ENCODE results near the gene PLPP4. TPM values are rescaled to one million over a fixed set of nuclear protein-coding genes. Genes with fewer than 3 reads are reported as not detected.

PLPP4 gene
- total and polyA plus RNA-seq, 9 donors, result 0.15 to 0.72 (median 0.31) TPM; not detected in 3

GRCh38 chr10:120599200-120599724 is 142.2 kb downstream of the PLPP4 start:
- no peak overlapping the region for H3K27ac ChIP-seq
- no peaks in the 10 kb centered on the region for H3K36me3 ChIP-seq
- TF ChIP-seq POLR2A (IDR thresholded peaks at IDR 0.05) (no peak), EP300 (IDR thresholded peaks at IDR 0.05) (no peak), CTCF (IDR thresholded peaks at IDR 0.05) (no peak)
- H3K9me3 ChIP-seq, result peaks cover 0 to 4% of the 10 kb centered on the region in 2 donors
- no peak for DNase-seq
- intact Hi-C loops (cut with DNase I), result no loop called here
- WGBS, 3 donors, result 38 to 52% (median 44%) methylated on average over 9 of the region's 9 CpGs
- H3K27me3 ChIP-seq, result no peaks in the 10 kb centered on the region
- no peak overlapping the region for H3K4me3 ChIP-seq
- H3K4me1 ChIP-seq (ENCODE audit: insufficient read depth), result no peaks in the 10 kb centered on the region

- no peaks in the 10 kb centered on the region for H3K27me3 ChIP-seq
- DNase-seq, result no peak
- no peaks in the 10 kb centered on the region for H3K36me3 ChIP-seq
- peaks cover 0 to 4% of the 10 kb centered on the region in 2 donors for H3K9me3 ChIP-seq
- no peak overlapping the region for H3K4me3 ChIP-seq
- WGBS, 3 donors, result 76 to 80% (median 76%) methylated on average over 12 of the region's 12 CpGs
- TF ChIP-seq POLR2A (IDR thresholded peaks at IDR 0.05) (no peak), EP300 (IDR thresholded peaks at IDR 0.05) (no peak), CTCF (IDR thresholded peaks at IDR 0.05) (no peak)
- H3K4me1 ChIP-seq (ENCODE audit: insufficient read depth), result no peaks in the 10 kb centered on the region
- H3K27ac ChIP-seq, result no peak overlapping the region
- intact Hi-C loops (cut with DNase I), result no loop called here
These were observed 144.0 kb downstream of the PLPP4 start for GRCh38 chr10:120600871-120601649.

- H3K27me3 ChIP-seq, result no peaks in the 10 kb centered on the region
- H3K4me1 ChIP-seq (ENCODE audit: insufficient read depth), result no peaks in the 10 kb centered on the region
- peaks cover 0 to 4% of the 10 kb centered on the region in 2 donors for H3K9me3 ChIP-seq
- intact Hi-C loops (cut with DNase I), result no loop called here
- 83 to 85% (median 85%) methylated on average over 2 of the region's 2 CpGs for whole genome bisulfite sequencing, 3 donors
- H3K27ac ChIP-seq, result no peak overlapping the region
- H3K4me3 ChIP-seq, result no peak overlapping the region
- no peaks in the 10 kb centered on the region for H3K36me3 ChIP-seq
- no peak for DNase-seq
- TF ChIP-seq EP300 (IDR thresholded peaks at IDR 0.05) (no peak), CTCF (IDR thresholded peaks at IDR 0.05) (no peak), POLR2A (IDR thresholded peaks at IDR 0.05) (no peak)
These were observed 145.0 kb downstream of the PLPP4 start for GRCh38 chr10:120601999-120602398.

- Histone ChIP-seq H3K4me1 (ENCODE audit: insufficient read depth) (no peaks in the 10 kb centered on the region), H3K9me3 (peaks cover 0 to 4% of the 10 kb centered on the region in 2 donors), H3K4me3 (no peak overlapping the region), H3K27ac (no peak overlapping the region), H3K36me3 (no peaks in the 10 kb centered on the region), H3K27me3 (no peaks in the 10 kb centered on the region)
- no peak for DNase-seq
- intact Hi-C loops (cut with DNase I), result no loop called here
- TF ChIP-seq CTCF (IDR thresholded peaks at IDR 0.05), result no peak
- TF ChIP-seq EP300 (IDR thresholded peaks at IDR 0.05), result no peak
- no peak for TF ChIP-seq POLR2A (IDR thresholded peaks at IDR 0.05)
- WGBS, 3 donors, result 63 to 71% (median 67%) methylated on average over 3 of the region's 3 CpGs
These were observed 148.4 kb downstream of the PLPP4 start for GRCh38 chr10:120605410-120605809.

Data from ovary (tissue), 9 donors.